HEK293 (cell line): ENCODE measurements around the gene MBNL2.

Source experiments
- CTCF ChIA-PET: fragments of 350-600 bp; formaldehyde crosslinking; extraction: SDS; loops from one replicate; lab custom pipeline; 2021; ENCODE audit warnings: antibody characterized with exemption; lab: Yijun Ruan, JAX
- POLR2A ChIA-PET: fragments of 300-600 bp; formaldehyde crosslinking; extraction: SDS; loops from one replicate; lab custom pipeline; 2020; ENCODE audit warnings: antibody characterized with exemption, inconsistent platforms; lab: Yijun Ruan, JAX
- H3K27ac ChIP-seq: fragments of 200-500 bp; sonication (Bioruptor generic); 2 replicates; pipeline ENCODE4 v1.5.1; 2014; ENCODE audit warnings: low read depth, low read length, control low read depth, inconsistent platforms; ENCODE audit errors: extremely low read depth
- H3K36me3 ChIP-seq, 2 experiments: fragments of 200-500 bp in 1 of 2; sonication (Bioruptor generic) in 1 of 2; 1 replicate in 1 of 2; 2 replicates in 1 of 2; pipeline ENCODE4 v1.5.1; 2014 to 2017; ENCODE audit warnings: inconsistent platforms in 2 of 2, low read length in 2 of 2; ENCODE audit not compliant: control insufficient read depth in 2 of 2, insufficient read depth in 1 of 2
- H3K4me1 ChIP-seq: fragments of 200-500 bp; sonication (Bioruptor generic); 2 replicates; pipeline ENCODE4 v1.5.1; 2014; ENCODE audit warnings: mild to moderate bottlenecking, low read length, inconsistent platforms; ENCODE audit not compliant: control insufficient read depth, insufficient read depth
- H3K4me3 ChIP-seq: 2 replicates; pipeline ENCODE4 v1.5.1; 2011; ENCODE audit warnings: low read depth, mild to moderate bottlenecking, control low read depth, low read length, moderate library complexity
- H3K9me3 ChIP-seq: fragments of 200-500 bp; sonication (Bioruptor generic); 2 replicates; pipeline ENCODE4 v1.5.1; 2014; ENCODE audit warnings: low read depth, low read length, inconsistent platforms; ENCODE audit not compliant: control insufficient read depth, insufficient read depth
- BCL6B ChIP-seq: fragments of 450-650 bp; formaldehyde crosslinking; IDR thresholded peaks from 2 replicates; pipeline ENCODE4 v1.5.1; 2017; ENCODE audit warnings: missing biosample characterization, missing genetic modification characterization
- GLIS1 ChIP-seq: fragments of 450-650 bp; formaldehyde crosslinking; IDR thresholded peaks from 2 replicates; pipeline ENCODE4 v1.5.1; 2016; ENCODE audit warnings: missing biosample characterization, missing genetic modification characterization
- HIC1 ChIP-seq: fragments of 450-650 bp; formaldehyde crosslinking; IDR thresholded peaks from 2 replicates; pipeline ENCODE4 v1.5.1; 2016; ENCODE audit warnings: missing biosample characterization, missing genetic modification characterization
- KLF16 ChIP-seq: fragments of 450-650 bp; formaldehyde crosslinking; IDR thresholded peaks from 2 replicates; pipeline ENCODE4 v1.5.1; 2017; ENCODE audit warnings: missing biosample characterization, missing genetic modification characterization
- OSR2 ChIP-seq: fragments of 450-650 bp; formaldehyde crosslinking; IDR thresholded peaks from 2 replicates; pipeline ENCODE4 v1.5.1; 2016; ENCODE audit warnings: missing biosample characterization, missing genetic modification characterization
- RBAK ChIP-seq: fragments of 450-650 bp; formaldehyde crosslinking; IDR thresholded peaks from 2 replicates; pipeline ENCODE4 v1.5.1; 2016; ENCODE audit warnings: missing biosample characterization, missing genetic modification characterization
- REST ChIP-seq: fragments of 450-650 bp; formaldehyde crosslinking; IDR thresholded peaks from 2 replicates; pipeline ENCODE4 v1.5.1; 2016; ENCODE audit warnings: missing biosample characterization, missing genetic modification characterization
- SCRT1 ChIP-seq: fragments of 450-650 bp; formaldehyde crosslinking; IDR thresholded peaks from 2 replicates; pipeline ENCODE4 v1.5.1; 2016; ENCODE audit warnings: missing biosample characterization, missing genetic modification characterization, borderline replicate concordance
- TCF7L2 ChIP-seq: IDR thresholded peaks from 2 replicates; pipeline ENCODE4 v1.6.1; 2011; ENCODE audit warnings: low read depth, mild to moderate bottlenecking, inconsistent platforms, low read length, moderate library complexity, borderline replicate concordance
- TSHZ1 ChIP-seq: fragments of 450-650 bp; formaldehyde crosslinking; IDR thresholded peaks from 2 replicates; pipeline ENCODE4 v1.5.1; 2016; ENCODE audit warnings: missing biosample characterization, missing genetic modification characterization, borderline replicate concordance
- ZNF157 ChIP-seq: fragments of 450-650 bp; formaldehyde crosslinking; IDR thresholded peaks from 2 replicates; pipeline ENCODE4 v1.5.1; 2016; ENCODE audit warnings: missing biosample characterization, missing genetic modification characterization
- ZNF175 ChIP-seq: fragments of 450-650 bp; formaldehyde crosslinking; IDR thresholded peaks from 2 replicates; pipeline ENCODE4 v1.5.1; 2016; ENCODE audit warnings: missing biosample characterization, missing genetic modification characterization
- ZNF18 ChIP-seq: fragments of 450-650 bp; formaldehyde crosslinking; IDR thresholded peaks from 2 replicates; pipeline ENCODE4 v1.5.1; 2016; ENCODE audit warnings: missing biosample characterization, missing genetic modification characterization
- ZNF184 ChIP-seq: fragments of 450-650 bp; IDR thresholded peaks from 2 replicates; pipeline ENCODE4 v1.5.1; 2018; ENCODE audit warnings: missing biosample characterization, mild to moderate bottlenecking, missing genetic modification characterization
- ZNF2 ChIP-seq: fragments of 450-650 bp; formaldehyde crosslinking; IDR thresholded peaks from 2 replicates; pipeline ENCODE4 v1.5.1; 2016; ENCODE audit warnings: missing biosample characterization, missing genetic modification characterization
- ZNF37A ChIP-seq: fragments of 450-650 bp; IDR thresholded peaks from 2 replicates; pipeline ENCODE4 v1.5.1; 2018; ENCODE audit warnings: missing biosample characterization, missing genetic modification characterization
- ZNF473 ChIP-seq: fragments of 450-650 bp; formaldehyde crosslinking; IDR thresholded peaks from 2 replicates; pipeline ENCODE4 v1.5.1; 2017; ENCODE audit warnings: missing biosample characterization, missing genetic modification characterization
- ZNF544 ChIP-seq: fragments of 450-650 bp; formaldehyde crosslinking; IDR thresholded peaks from 2 replicates; pipeline ENCODE4 v1.5.0; 2017; ENCODE audit warnings: missing biosample characterization, missing genetic modification characterization
- ZNF639 ChIP-seq: fragments of 450-650 bp; formaldehyde crosslinking; IDR thresholded peaks from 2 replicates; pipeline ENCODE4 v1.5.1; 2016; ENCODE audit warnings: missing biosample characterization, missing genetic modification characterization
- ZNF777 ChIP-seq: fragments of 450-650 bp; formaldehyde crosslinking; IDR thresholded peaks from 2 replicates; pipeline ENCODE4 v1.5.1; 2017; ENCODE audit warnings: missing biosample characterization, missing genetic modification characterization, borderline replicate concordance
- ZNF830 ChIP-seq: fragments of 450-650 bp; IDR thresholded peaks from 2 replicates; pipeline ENCODE4 v1.5.0; 2018; ENCODE audit warnings: missing biosample characterization, missing genetic modification characterization, low read depth, mild to moderate bottlenecking, moderate library complexity
- ZNF837 ChIP-seq: fragments of 450-650 bp; formaldehyde crosslinking; IDR thresholded peaks from 2 replicates; pipeline ENCODE4 v1.5.1; 2016; ENCODE audit warnings: missing biosample characterization, missing genetic modification characterization

MBNL2 gene

GRCh38 chr13:97413694-97414093 is 191.6 kb downstream of the MBNL2 start:
- H3K36me3 ChIP-seq = no peaks in the 10 kb centered on the region
- no peaks in the 10 kb centered on the region for H3K9me3 ChIP-seq
- TF ChIP-seq ZNF2 (tag by site-specific recombination) (no peak), OSR2 (tag by site-specific recombination) (no peak)
- CTCF ChIA-PET = no interaction called here
- H3K4me3 ChIP-seq = no peak overlapping the region
- POLR2A ChIA-PET = no interaction called here
- no peak overlapping the region for H3K27ac ChIP-seq
- H3K4me1 ChIP-seq = no peaks in the 10 kb centered on the region

GRCh38 chr13:97414392-97414791 is 192.3 kb downstream of the MBNL2 start:
- CTCF ChIA-PET = no interaction called here
- no peak overlapping the region for H3K27ac ChIP-seq
- POLR2A ChIA-PET = no interaction called here
- no peaks in the 10 kb centered on the region for H3K4me1 ChIP-seq
- H3K36me3 ChIP-seq = no peaks in the 10 kb centered on the region
- no peaks in the 10 kb centered on the region for H3K9me3 ChIP-seq
- H3K4me3 ChIP-seq = no peak overlapping the region
- TF ChIP-seq ZNF175 (tag by site-specific recombination) (no peak), ZNF777 (tag by site-specific recombination) (no peak), ZNF157 (no peak), ZNF184 (tag by site-specific recombination) (no peak), RBAK (tag by site-specific recombination) (no peak), ZNF544 (tag by site-specific recombination) (no peak), ZNF830 (no peak), ZNF639 (tag by site-specific recombination) (no peak), REST (no peak), SCRT1 (tag by site-specific recombination) (no peak), BCL6B (tag by site-specific recombination) (no peak), KLF16 (tag by site-specific recombination) (no peak), TSHZ1 (tag by site-specific recombination) (no peak), TCF7L2 (no peak), HIC1 (tag by site-specific recombination) (no peak), ZNF37A (tag by site-specific recombination) (no peak), GLIS1 (tag by site-specific recombination) (no peak), ZNF18 (no peak), ZNF837 (tag by site-specific recombination) (no peak), ZNF473 (tag by site-specific recombination) (no peak)
